ENCODE results near the gene LDLRAD4.

- TF ChIP-seq EZH2 (IDR thresholded peaks at IDR 0.05; ENCODE audit: low read depth) (no peak), CTCF (conservative IDR thresholded peaks at IDR 0.05) (no peak)
These were observed 323.9 kb downstream of the LDLRAD4 start for GRCh38 chr18:13542520-13542847.

All from PC-9 (cell line).